K562 (cell line): Measurements from ENCODE around the gene ST6GALNAC6. TPM values are rescaled to one million over a fixed set of nuclear protein-coding genes. Genes with fewer than 3 reads are reported as not detected.
A peak's percentile ranks its signal among the peaks of the same experiment; 100 is the strongest.

Experiments used
- ATAC-seq: fragments of 200-7000 bp; cut with Tn5 transposase; 3 replicates; pipeline ENCODE4 v1.9.1; 2020; ENCODE audit warnings: moderate library complexity
- BruUV-seq: library from RNA; stranded (reverse); fragments of 400-500 nt; replicated peaks from 2 replicates; lab custom pipeline; 2021; lab: Mats Ljungman, UMichigan
- CTCF ChIA-PET: fragments of 300-600 bp; formaldehyde crosslinking; extraction: SDS; loops from one replicate; lab custom pipeline; 2021; ENCODE audit warnings: low intra/inter-chr PET ratio; lab: Yijun Ruan, JAX
- POLR2A ChIA-PET: fragments of 300-600, 350-650 bp; sonication (Branson Sonifier 250); formaldehyde crosslinking; extraction: SDS; loops from one replicate; lab custom pipeline; 2021; ENCODE audit warnings: antibody characterized with exemption, inconsistent platforms; lab: Yijun Ruan, JAX
- DNase-seq, 4 experiments: peaks; one replicate each; pipeline versions ENCODE4 v3.0.0 to v3.0.0-alpha.2; 2011 to 2018; ENCODE audit warnings: low spot score in 3 of 4, mixed read lengths in 3 of 4; ENCODE audit errors: extremely low read depth in 1 of 4
- FAIRE-seq: peaks from 2 replicates; lab custom pipeline; 2011; peaks lifted over from hg19 to GRCh38; lab: Jason Lieb, UNC
- H2AFZ ChIP-seq: 2 replicates; pipeline ENCODE4 v1.6.0; 2011; ENCODE audit warnings: low read depth, low read length, control low read depth, inconsistent platforms
- H3K27ac ChIP-seq: fragments of 200-600 bp; 3 replicates; pipeline ENCODE4 v1.8.0; 2011; ENCODE audit warnings: low read depth, mild to moderate bottlenecking, control low read depth, inconsistent platforms, low read length, moderate library complexity, mixed read lengths; ENCODE audit errors: extremely low read depth
- H3K27me3 ChIP-seq, 2 experiments: fragments of 300-600 bp in 1 of 2; 2 replicates in 1 of 2; 3 replicates in 1 of 2; pipeline versions ENCODE4 v1.6.0 to v1.8.0; 2011; ENCODE audit warnings: inconsistent platforms in 2 of 2, low read length in 2 of 2, mild to moderate bottlenecking in 1 of 2, mixed read lengths in 1 of 2, moderate library complexity in 1 of 2; ENCODE audit not compliant: control insufficient read depth in 2 of 2, insufficient read depth in 2 of 2
- H3K36me3 ChIP-seq: fragments of 300-600 bp; 3 replicates; pipeline ENCODE4 v1.8.0; 2011; ENCODE audit warnings: mild to moderate bottlenecking, low read length, inconsistent platforms; ENCODE audit not compliant: control insufficient read depth, insufficient read depth
- H3K4me1 ChIP-seq, 2 experiments: fragments of 200-600 bp in 1 of 2; replicated peaks in 1 of 2; 2 replicates in 1 of 2; 3 replicates in 1 of 2; pipeline versions ENCODE4 v1.5.1 to v1.8.0; 2011; ENCODE audit warnings: inconsistent platforms in 2 of 2, low read length in 2 of 2, mild to moderate bottlenecking in 1 of 2, mixed read lengths in 1 of 2, moderate library complexity in 1 of 2; ENCODE audit not compliant: control insufficient read depth in 2 of 2, insufficient read depth in 2 of 2
- H3K4me2 ChIP-seq: 2 replicates; pipeline ENCODE4 v1.6.1; 2011; ENCODE audit warnings: low read length, control low read depth, inconsistent platforms, mixed read lengths; ENCODE audit not compliant: insufficient read depth
- H3K4me3 ChIP-seq: fragments of 200-600 bp; sonication (generic), shearing (Covaris generic); 2 replicates; pipeline ENCODE4 v1.5.1; 2016; ENCODE audit warnings: control low read depth, inconsistent platforms
- H3K79me2 ChIP-seq: fragments of 200-600 bp; 3 replicates; pipeline ENCODE4 v1.8.0; 2011; ENCODE audit warnings: low read length, inconsistent platforms; ENCODE audit not compliant: control insufficient read depth, insufficient read depth
- H3K9ac ChIP-seq, 2 experiments: 2 replicates each; pipeline versions ENCODE4 v1.6.0 to v1.6.1; 2011; ENCODE audit warnings: low read depth in 2 of 2, low read length in 2 of 2, control low read depth in 1 of 2, inconsistent platforms in 1 of 2, mild to moderate bottlenecking in 1 of 2, mixed read lengths in 1 of 2; ENCODE audit not compliant: insufficient read depth in 1 of 2
- H3K9me1 ChIP-seq: one replicate; pipeline ENCODE4 v1.6.0; 2011; ENCODE audit warnings: inconsistent platforms, mild to moderate bottlenecking, low read length, moderate library complexity; ENCODE audit not compliant: control insufficient read depth, insufficient read depth
- H3K9me3 ChIP-seq: replicated peaks from 2 replicates; pipeline ENCODE4 v1.5.1; 2011; ENCODE audit warnings: low read depth, low read length, inconsistent platforms; ENCODE audit not compliant: control insufficient read depth, insufficient read depth
- H4K20me1 ChIP-seq: replicated peaks from 2 replicates; pipeline ENCODE4 v1.6.1; 2011; ENCODE audit warnings: low read length, inconsistent platforms, mixed read lengths; ENCODE audit not compliant: control insufficient read depth, insufficient read depth
- BDP1 ChIP-seq: IDR thresholded peaks from 3 replicates; pipeline ENCODE4 v1.6.1; 2011; ENCODE audit not compliant: insufficient read length, insufficient read depth
- BMI1 ChIP-seq: fragments of 150-350 bp; IDR thresholded peaks from 2 replicates; pipeline ENCODE4 v1.6.1; 2014; ENCODE audit warnings: low read length
- BRD9 ChIP-seq: fragments of 450-650 bp; IDR thresholded peaks from 2 replicates; pipeline ENCODE4 v1.6.1; 2018; ENCODE audit warnings: low read depth; ENCODE audit not compliant: partially characterized antibody
- CBX2 ChIP-seq: fragments of 200-600 bp; sonication (generic); IDR thresholded peaks from one replicate; pipeline ENCODE4 v1.6.1; 2012; ENCODE audit warnings: mild to moderate bottlenecking, low read length, inconsistent platforms; ENCODE audit not compliant: insufficient read depth, poor library complexity, severe bottlenecking
- COPS2 ChIP-seq: fragments of 450-650 bp; conservative IDR thresholded peaks from 2 replicates; pipeline ENCODE4 v1.6.1; 2016; ENCODE audit warnings: mild to moderate bottlenecking, moderate library complexity
- FOSL1 ChIP-seq: fragments of 200-800 bp; sonication (Bioruptor generic); conservative IDR thresholded peaks from 2 replicates; pipeline ENCODE4 v1.6.1; 2016; ENCODE audit warnings: missing genetic modification characterization, missing compliant biosample characterization
- FOXK1 ChIP-seq: sonication (generic); formaldehyde crosslinking; IDR thresholded peaks from 2 replicates; pipeline ENCODE4 v1.8.0; 2022; ENCODE audit warnings: missing genetic modification reagents, mild to moderate bottlenecking, borderline replicate concordance
- GATAD2B ChIP-seq: fragments of 450-650 bp; IDR thresholded peaks from 2 replicates; pipeline ENCODE4 v1.6.1; 2017; ENCODE audit warnings: mild to moderate bottlenecking, borderline replicate concordance
- JUN ChIP-seq, 2 experiments: sonication (generic) in 1 of 2; formaldehyde crosslinking in 1 of 2; IDR thresholded peaks; 2 replicates each; pipeline versions ENCODE4 v1.6.1 to v1.8.0; 2012 to 2022; ENCODE audit warnings: borderline replicate concordance in 2 of 2, mild to moderate bottlenecking in 2 of 2, improper control_type of control experiment in 1 of 2, low read depth in 1 of 2, low read length in 1 of 2, missing genetic modification reagents in 1 of 2
- KHSRP ChIP-seq: fragments of 450-650 bp; IDR thresholded peaks from 2 replicates; pipeline ENCODE4 v1.6.1; 2017
- MEF2A ChIP-seq: IDR thresholded peaks from 2 replicates; pipeline ENCODE4 v1.6.1; 2011; ENCODE audit warnings: low read depth, mild to moderate bottlenecking, low read length, moderate library complexity; ENCODE audit not compliant: control insufficient read depth
- MTA1 ChIP-seq: fragments of 450-650 bp; IDR thresholded peaks from 2 replicates; pipeline ENCODE4 v1.6.1; 2017; ENCODE audit warnings: borderline replicate concordance
- RBFOX2 ChIP-seq: fragments of 200-400 bp; formaldehyde crosslinking; IDR thresholded peaks from 2 replicates; pipeline ENCODE4 v1.6.1; 2017; ENCODE audit warnings: low read depth, mild to moderate bottlenecking, low read length, moderate library complexity
- TBP ChIP-seq: optimal IDR thresholded peaks from 2 replicates; pipeline ENCODE3; 2011; ENCODE audit warnings: low read depth, low read length, improper control_type of control experiment
- ZNF24 ChIP-seq: fragments of 450-650 bp; IDR thresholded peaks from 2 replicates; pipeline ENCODE4 v1.6.1; 2016
- ZNF589 ChIP-seq: fragments of 200-800 bp; sonication (Bioruptor generic); IDR thresholded peaks from 2 replicates; pipeline ENCODE4 v1.6.1; 2016; ENCODE audit warnings: low read depth, missing genetic modification characterization, missing compliant biosample characterization
- WGBS: fragments of 100-300 bp; shearing (Covaris generic); methylation state at CpG from one replicate; pipeline ENCODE4 v1.1.6; 2016; ENCODE audit warnings: low coverage, mixed read lengths; ENCODE audit not compliant: insufficient coverage; ENCODE audit errors: missing lambda C conversion rate; 5-methylcytosine and 5-hydroxymethylcytosine counted together
- in situ Hi-C: fragments of 300-500 bp; cut with MboI; formaldehyde crosslinking; loops from 4 replicates; pipeline ENCODE4 v1.15.0; 2018; ENCODE audit warnings: inconsistent platforms, mixed read lengths
- intact Hi-C: fragments of 100-400 bp; cut with micrococcal nuclease; formaldehyde crosslinking; loops from 2 replicates; pipeline ENCODE4 v1.14.2; 2022
- polyA plus RNA-seq, 8 experiments: library from polyadenylated mRNA; depleted of rRNA in 4 of 8; stranded (reverse) in 5 of 8; unstranded in 3 of 8; fragments of >200 nt; fragmentation: Nextera tagmentation in 2 of 8; fragmentation: Illumina TruSeq in 1 of 8; extraction: Ambion mirVana in 2 of 8; extraction: Trizol in 1 of 8; gene quantifications; 2 replicates each; pipeline versions ENCODE4 v1.2.1 to v1.2.3, GENCODE V29; 2011 to 2014; ENCODE audit warnings: inconsistent platforms in 1 of 8, missing spikeins in 1 of 8
- total RNA-seq, 7 experiments: library from RNA; depleted of rRNA in 6 of 7; stranded (reverse); fragments of >200 nt in 6 of 7; fragmentation: Illumina TruSeq in 2 of 7; extraction: Trizol in 2 of 7; gene quantifications; 2 replicates each; pipeline versions ENCODE4 v1.2.1 to v1.2.3, GENCODE V29; 2011 to 2021; ENCODE audit warnings: low replicate concordance in 1 of 7
- TF ChIP-seq, protein P1 (sequence below): fragments of 250-450 bp; sonication (Bioruptor Pico); IDR thresholded peaks from 2 replicates; pipeline ENCODE4 v1.6.1; 2021; ENCODE audit warnings: mild to moderate bottlenecking
- TF ChIP-seq, protein P2 (sequence below): sonication (generic); formaldehyde crosslinking; IDR thresholded peaks from 2 replicates; pipeline ENCODE4 v1.8.0; 2022; ENCODE audit warnings: mild to moderate bottlenecking, low read depth, missing genetic modification reagents
- TF ChIP-seq, protein P3 (sequence below): fragments of 450-650 bp; IDR thresholded peaks from 2 replicates; pipeline ENCODE4 v1.6.1; 2014; ENCODE audit warnings: low read depth, mild to moderate bottlenecking, moderate library complexity, borderline replicate concordance

Gene ST6GALNAC6
- total and polyA plus RNA-seq, 9 of the 15 experiments (the other 6 are each of a cell fraction or from before 2014, with no cell fraction given), result 0.13 to 23.0 (median 14.5) TPM

DNA sequence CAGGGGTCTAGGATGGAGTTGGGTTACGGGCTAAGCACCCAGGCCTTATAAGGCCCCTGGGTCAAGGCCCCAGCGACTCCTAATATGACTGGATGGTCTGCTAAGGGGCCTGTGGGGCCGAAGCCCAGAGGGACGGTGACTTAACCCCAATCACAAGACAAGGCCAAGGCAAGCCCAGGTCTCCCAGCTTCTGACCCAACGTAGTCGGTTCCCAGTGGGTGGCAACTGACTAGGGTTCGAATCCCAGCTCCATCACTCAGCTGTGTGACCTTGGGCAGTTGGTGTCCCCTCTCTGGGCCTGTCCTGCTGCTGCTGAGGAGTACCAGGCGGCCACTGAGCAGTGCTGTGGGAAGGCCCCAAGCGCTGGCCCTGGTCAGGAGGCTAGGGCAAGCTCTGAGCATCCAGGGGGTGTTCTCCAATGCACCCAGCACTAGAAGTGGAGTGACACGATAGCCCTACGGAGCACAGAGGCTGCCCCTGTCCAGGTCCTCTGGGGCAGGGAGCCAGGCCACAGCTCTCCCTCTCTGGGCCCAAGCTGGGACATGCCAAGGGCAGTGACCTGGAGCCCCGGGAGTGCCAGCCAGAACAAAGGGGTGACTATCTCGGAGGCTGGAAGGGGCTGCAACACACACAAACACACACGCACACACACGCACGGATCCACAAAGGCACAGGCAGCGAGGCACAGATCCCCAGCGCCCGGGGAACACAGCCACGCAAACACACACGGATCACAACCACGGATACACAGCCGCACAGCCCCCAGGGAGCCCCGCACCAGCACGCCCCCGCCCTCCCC lies 22.4 kb downstream of the ST6GALNAC6 start:
- in situ Hi-C loops, result loop anchor here (5.0 to 10.0 kb wide), 3 partner anchors 35 to 375 kb away; no protein-coding TSS in a partner anchor
- Histone ChIP-seq H3K4me2 (peak overlapping the region; percentile 80), H3K27ac (peak overlapping the region; percentile 65), H3K4me3 (peak overlapping the region; percentile 46), H3K36me3 (no peaks in the 10 kb centered on the region; the same call in 2 of the 3 replicates), H3K9me1 (no peaks in the 10 kb centered on the region), H3K9me3 (no peaks in the 10 kb centered on the region), H4K20me1 (no peaks in the 10 kb centered on the region), H3K27me3 (no peaks in the 10 kb centered on the region), H2AFZ (peak overlapping the region; percentile 91), H3K9ac (peak overlapping the region; percentile 72 to 94), H3K79me2 (peaks cover 12% of the 10 kb centered on the region; the same call in 2 of the 3 replicates), H3K4me1 (peaks cover 19 to 57% of the 10 kb centered on the region in 2 experiments; a peak in 4 of 5 replicates)
- ChIA-PET CTCF (no interaction called here), POLR2A (interaction anchor here (0.6 to 1.5 kb wide), 6 partner anchors 11 to 235 kb away, joined by 3 to 5 read pairs (median 3); partner anchors contain the start of gene ST6GALNAC6)
- peak; percentile 36 for ATAC-seq
- no peak for DNase-seq
- 41% methylated on average over 16 of the region's 26 CpGs for WGBS
- FAIRE-seq, result peak; percentile 51
- intact Hi-C loops, result loop anchor here (10.0 kb wide), 1 partner anchor 282 kb away; no protein-coding TSS in a partner anchor
- BruUV-seq, result TSS peak; percentile 73
- peak; percentile 27 for TF ChIP-seq BRD9
- TF ChIP-seq FOSL1, result no peak
- TF ChIP-seq GATAD2B, result no peak
- no peak for TF ChIP-seq ZNF589 (CRISPR knock-in tag)
- no peak for TF ChIP-seq COPS2
- no peak for TF ChIP-seq BDP1
- TF ChIP-seq, protein P1, sequence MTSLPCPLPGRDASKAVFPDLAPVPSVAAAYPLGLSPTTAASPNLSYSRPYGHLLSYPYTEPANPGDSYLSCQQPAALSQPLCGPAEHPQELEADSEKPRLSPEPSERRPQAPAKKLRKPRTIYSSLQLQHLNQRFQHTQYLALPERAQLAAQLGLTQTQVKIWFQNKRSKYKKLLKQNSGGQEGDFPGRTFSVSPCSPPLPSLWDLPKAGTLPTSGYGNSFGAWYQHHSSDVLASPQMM (CRISPR knock-in tag), result no peak
- no peak for TF ChIP-seq TBP
- TF ChIP-seq MEF2A, result no peak
- TF ChIP-seq, protein P2, sequence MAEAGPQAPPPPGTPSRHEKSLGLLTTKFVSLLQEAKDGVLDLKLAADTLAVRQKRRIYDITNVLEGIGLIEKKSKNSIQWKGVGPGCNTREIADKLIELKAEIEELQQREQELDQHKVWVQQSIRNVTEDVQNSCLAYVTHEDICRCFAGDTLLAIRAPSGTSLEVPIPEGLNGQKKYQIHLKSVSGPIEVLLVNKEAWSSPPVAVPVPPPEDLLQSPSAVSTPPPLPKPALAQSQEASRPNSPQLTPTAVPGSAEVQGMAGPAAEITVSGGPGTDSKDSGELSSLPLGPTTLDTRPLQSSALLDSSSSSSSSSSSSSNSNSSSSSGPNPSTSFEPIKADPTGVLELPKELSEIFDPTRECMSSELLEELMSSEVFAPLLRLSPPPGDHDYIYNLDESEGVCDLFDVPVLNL (CRISPR knock-in tag), result no peak
- TF ChIP-seq RBFOX2, result 0 out of 2 replicates have a peak, but pooled peaks have one; percentile 15
- TF ChIP-seq KHSRP, result no peak
- no peak for TF ChIP-seq ZNF24
- no peak for TF ChIP-seq CBX2
- TF ChIP-seq MTA1, result no peak
- TF ChIP-seq FOXK1 (CRISPR knock-in tag), result no peak
- TF ChIP-seq, protein P3, sequence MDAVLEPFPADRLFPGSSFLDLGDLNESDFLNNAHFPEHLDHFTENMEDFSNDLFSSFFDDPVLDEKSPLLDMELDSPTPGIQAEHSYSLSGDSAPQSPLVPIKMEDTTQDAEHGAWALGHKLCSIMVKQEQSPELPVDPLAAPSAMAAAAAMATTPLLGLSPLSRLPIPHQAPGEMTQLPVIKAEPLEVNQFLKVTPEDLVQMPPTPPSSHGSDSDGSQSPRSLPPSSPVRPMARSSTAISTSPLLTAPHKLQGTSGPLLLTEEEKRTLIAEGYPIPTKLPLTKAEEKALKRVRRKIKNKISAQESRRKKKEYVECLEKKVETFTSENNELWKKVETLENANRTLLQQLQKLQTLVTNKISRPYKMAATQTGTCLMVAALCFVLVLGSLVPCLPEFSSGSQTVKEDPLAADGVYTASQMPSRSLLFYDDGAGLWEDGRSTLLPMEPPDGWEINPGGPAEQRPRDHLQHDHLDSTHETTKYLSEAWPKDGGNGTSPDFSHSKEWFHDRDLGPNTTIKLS, result no peak
- no peak for TF ChIP-seq BMI1
- no peak for TF ChIP-seq JUN (IDR thresholded peaks at IDR 0.05; ENCODE audit: borderline replicate concordance, low read depth, low read length)
- TF ChIP-seq JUN (CRISPR knock-in tag; IDR thresholded peaks at IDR 0.05; ENCODE audit: borderline replicate concordance), result 0 out of 2 replicates have a peak, but pooled peaks have one; percentile 23
